K562 (cell line): Measurements from ENCODE around the gene DIP2A.

Experiments
- DNMT1 ChIP-seq: fragments of 450-650 bp; IDR thresholded peaks from 2 replicates; pipeline ENCODE4 v1.6.1; 2016; ENCODE audit warnings: antibody characterized with exemption, mild to moderate bottlenecking
- GABPA ChIP-seq: fragments of 200-800 bp; sonication (Bioruptor generic); conservative IDR thresholded peaks from 2 replicates; pipeline ENCODE4 v1.6.1; 2016; ENCODE audit warnings: low read depth, missing genetic modification characterization, missing compliant biosample characterization
- PML ChIP-seq: IDR thresholded peaks from 2 replicates; pipeline ENCODE4 v1.6.1; 2012; ENCODE audit warnings: low read length, inconsistent platforms
- RBM34 ChIP-seq: fragments of 200-400 bp; formaldehyde crosslinking; IDR thresholded peaks from 2 replicates; pipeline ENCODE4 v1.6.1; 2018; ENCODE audit warnings: low read length, borderline replicate concordance; ENCODE audit not compliant: insufficient read depth
- TAF1 ChIP-seq: IDR thresholded peaks from 2 replicates; pipeline ENCODE4 v1.6.1; 2011; ENCODE audit warnings: mild to moderate bottlenecking, low read length, moderate library complexity; ENCODE audit not compliant: insufficient read depth, control insufficient read depth, severe bottlenecking; ENCODE audit errors: extremely low read depth
- ZNF184 ChIP-seq: sonication (generic); formaldehyde crosslinking; IDR thresholded peaks from 2 replicates; pipeline ENCODE4 v1.5.0; 2020; ENCODE audit warnings: missing genetic modification reagents
- TF ChIP-seq, protein P1 (sequence below): sonication (generic); formaldehyde crosslinking; IDR thresholded peaks from 2 replicates; pipeline ENCODE4 v1.8.0; 2022; ENCODE audit warnings: mild to moderate bottlenecking, missing genetic modification reagents

DNA sequence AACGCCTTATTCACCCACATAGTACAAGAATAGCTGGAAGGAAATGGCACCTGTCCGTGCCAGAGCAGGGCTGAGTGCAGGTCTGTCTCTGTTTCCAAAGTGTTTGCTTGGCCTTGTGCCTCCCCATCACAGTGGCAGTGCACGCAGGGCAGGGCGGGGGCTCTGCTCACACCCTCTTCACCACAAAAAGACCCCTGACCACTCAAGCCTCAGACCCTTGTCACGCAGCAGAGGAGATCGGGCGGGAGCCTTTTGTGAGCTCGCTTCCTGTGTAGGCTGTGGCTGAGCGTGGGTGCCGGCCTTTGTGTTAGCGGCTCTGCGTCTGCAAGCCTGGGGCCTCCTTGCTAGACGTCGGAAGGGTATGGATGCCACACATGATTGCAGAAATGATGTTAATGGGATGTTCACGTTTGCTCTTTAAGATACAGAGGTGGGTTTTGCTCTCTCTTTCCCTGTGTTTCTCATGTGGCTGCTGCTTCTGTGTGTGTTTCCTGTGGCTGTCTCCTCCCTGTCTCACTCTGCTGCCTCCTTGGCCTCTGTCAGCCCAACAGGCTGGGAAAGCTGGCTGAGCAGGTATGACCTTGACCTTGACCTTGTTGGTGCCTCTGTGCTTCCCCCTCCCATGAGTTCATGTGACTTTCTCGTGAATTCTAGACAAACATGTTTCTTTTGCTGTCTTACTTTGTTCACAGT lies 100.7 kb downstream of the DIP2A start:
- TF ChIP-seq TAF1 (no peak), RBM34 (no peak), GABPA (tag) (no peak), DNMT1 (no peak), PML (no peak), ZNF184 (no peak)
- TF ChIP-seq, protein P1, sequence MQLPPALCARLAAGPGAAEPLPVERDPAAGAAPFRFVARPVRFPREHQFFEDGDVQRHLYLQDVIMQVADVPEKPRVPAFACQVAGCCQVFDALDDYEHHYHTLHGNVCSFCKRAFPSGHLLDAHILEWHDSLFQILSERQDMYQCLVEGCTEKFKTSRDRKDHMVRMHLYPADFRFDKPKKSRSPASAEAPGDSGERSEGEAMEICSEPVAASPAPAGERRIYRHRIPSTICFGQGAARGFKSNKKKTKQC: no peak
